ENCODE data around the gene TREM1.

Gene TREM1

GRCh38 chr6:41294214-41294872 lies 7.9 kb upstream of the TREM1 start:
- no peak for DNase-seq

DNA sequence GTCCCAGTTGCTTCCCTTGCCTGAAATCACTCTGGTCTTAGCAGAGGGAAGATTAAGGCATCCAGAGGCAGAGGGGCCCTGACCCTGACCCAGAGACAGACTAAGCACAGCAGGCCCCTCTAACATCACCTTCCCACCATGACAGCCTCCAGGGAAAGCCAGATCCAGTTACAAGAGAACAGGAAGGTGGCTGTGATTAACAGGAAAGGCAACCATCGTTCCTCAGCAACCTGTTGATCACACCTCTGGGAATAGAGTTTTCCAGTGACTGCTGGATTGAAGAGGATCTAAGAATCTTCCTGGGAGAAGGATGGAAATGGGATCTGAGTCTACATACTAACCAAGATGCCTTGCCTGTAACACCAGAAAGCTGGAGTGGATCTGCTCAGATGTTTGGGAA lies 5.2 kb upstream of the TREM1 start:
- DNase-seq = no peak

DNA sequence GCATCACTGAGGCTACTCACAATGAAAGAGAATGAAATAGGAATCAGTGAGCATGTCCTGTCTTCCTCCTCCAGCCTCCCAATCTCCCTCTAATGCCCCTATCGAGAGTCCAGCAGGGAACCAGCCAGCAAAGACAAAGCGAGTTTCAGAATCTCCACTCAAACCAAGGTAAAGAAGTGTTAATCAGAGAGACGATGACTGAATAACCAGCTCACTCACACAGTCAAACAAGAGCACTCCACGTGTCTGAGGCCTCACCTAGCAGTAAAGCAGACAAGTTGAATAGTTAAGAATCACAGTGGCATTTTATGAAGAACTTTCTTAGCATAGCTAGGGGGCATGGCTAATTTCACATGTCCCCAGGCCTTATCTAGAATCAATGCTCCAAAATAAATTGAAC lies 3.3 kb upstream of the TREM1 start:
- DNase-seq = no peak

DNA sequence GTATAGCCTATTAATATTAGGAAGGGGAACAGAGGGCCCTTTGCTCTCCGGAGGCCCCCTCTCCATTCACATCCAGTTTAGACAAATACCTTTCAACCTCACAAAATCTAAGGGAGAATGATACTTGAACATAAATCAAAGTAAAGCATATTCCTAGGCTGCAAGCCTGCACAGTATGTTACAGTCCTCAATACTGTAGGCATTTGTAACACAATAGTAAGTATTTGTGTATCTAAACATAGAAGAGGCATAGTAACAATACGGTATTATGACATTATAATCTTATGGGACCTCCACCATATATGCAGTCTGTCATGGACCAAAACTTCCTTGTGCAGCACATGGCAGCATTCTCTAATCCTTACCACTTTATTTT lies 2.3 kb upstream of the TREM1 start:
- no peak for DNase-seq

- no peak for DNase-seq
Measured at GRCh38 chr6:41288030-41288753, 1.7 kb upstream of the TREM1 start.

- no peak for DNase-seq
Measured at GRCh38 chr6:41284726-41285125, 1.8 kb downstream of the TREM1 start.

DNA sequence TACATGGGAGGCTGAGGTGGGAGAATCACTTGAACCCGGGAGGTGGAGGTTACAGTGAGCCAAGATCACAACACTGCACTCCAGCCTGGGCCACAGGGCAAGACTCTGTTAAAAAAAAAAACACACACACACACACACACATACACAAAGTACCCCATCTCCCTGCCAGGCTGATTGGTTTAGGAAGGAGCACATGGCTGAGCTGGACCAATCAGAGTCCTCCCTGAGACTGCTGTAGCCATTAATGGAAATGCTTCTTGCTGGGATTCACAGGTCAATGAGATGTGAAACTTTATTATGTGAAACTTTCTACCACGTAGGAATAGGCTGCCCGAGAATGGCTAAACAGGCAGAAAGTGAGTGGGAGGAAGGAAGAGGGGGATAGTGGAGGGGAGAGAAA lies 2.9 kb downstream of the TREM1 start:
- DNase-seq = no peak

GRCh38 chr6:41280381-41281057 lies 6.0 kb downstream of the TREM1 start:
- no peak for DNase-seq

DNA sequence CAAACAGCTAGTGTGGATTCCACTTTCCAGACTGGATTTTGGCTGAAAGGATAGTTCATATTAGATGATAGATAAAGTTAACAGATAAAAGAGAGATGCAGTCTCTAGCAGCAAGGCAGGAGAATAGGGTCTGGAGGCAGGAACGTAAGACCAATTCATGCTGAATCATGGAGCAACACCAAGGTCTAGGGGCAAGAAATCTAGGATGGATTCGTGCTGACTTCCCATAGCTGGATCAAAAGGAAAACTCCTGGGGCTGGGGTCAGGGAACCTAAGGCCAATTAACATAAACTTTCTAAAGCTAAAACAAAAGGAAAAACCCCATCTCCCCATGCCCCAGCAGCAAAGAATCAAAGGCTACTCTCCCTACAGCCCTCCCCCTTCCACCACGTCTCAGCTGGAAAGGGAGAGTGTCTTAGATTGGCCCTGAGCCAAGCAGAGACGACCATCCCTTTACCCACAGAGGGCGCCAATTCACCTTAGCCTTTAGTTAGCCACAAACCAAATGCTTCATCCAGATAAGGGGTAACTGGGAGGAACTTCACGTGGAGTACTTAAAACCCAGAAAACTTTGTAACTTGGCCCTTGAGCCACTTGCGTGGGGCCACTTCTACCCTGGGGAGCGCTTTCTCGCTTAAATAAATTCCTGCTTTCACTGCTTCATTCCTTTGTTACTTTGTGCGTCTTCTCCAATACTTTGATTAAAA lies 7.6 kb downstream of the TREM1 start:
- DNase-seq = peak; percentile 76

GRCh38 chr6:41277605-41278004 lies 8.9 kb downstream of the TREM1 start:
- DNase-seq = no peak

- no peak for DNase-seq
Measured at GRCh38 chr6:41275489-41275888, 11.0 kb downstream of the TREM1 start.

DNA sequence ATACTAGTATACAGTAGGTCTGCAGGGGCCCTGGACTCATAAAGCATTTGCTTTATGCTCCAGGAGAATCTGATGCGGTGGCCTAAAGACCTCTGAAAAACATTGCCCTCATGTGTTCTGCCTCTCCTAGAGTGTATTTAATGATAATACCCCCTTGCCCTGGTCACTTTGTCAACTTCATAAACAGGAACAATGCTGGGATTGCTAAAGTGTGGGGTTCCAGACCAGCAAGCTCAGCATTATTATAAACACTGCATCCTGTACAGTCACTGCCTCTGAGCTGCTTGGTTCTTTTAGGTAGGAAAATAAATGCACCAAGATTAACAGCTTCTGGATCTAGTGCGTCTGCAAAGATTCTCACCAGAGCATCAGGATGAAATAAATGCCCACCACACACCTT lies 12.2 kb downstream of the TREM1 start:
- no peak for DNase-seq

- no peak for DNase-seq
Measured at GRCh38 chr6:41273714-41274113, 12.8 kb downstream of the TREM1 start.

GRCh38 chr6:41272591-41273240 lies 13.8 kb downstream of the TREM1 start:
- no peak for DNase-seq

GRCh38 chr6:41271901-41272395 lies 14.5 kb downstream of the TREM1 start:
- DNase-seq = no peak

DNA sequence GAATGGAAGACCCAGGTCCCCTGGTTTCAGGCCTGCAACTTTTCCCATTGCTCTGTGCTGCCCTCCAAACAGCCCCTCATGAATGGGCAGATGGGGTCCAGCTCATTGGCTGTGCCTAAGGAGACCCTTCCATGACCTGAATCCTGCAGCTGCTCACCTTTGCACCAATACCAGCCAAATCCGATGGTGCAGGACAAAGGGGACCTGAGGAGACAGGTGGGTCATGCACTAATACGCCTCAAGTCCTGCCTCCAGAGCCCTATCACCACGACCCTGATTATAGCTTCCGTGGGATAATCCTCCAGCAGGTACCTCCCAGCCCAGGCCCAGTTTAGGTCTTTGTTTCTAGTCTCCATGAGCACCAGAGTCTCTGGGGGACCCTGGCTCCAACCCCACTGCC lies 16.8 kb downstream of the TREM1 start:
- no peak for DNase-seq

DNA sequence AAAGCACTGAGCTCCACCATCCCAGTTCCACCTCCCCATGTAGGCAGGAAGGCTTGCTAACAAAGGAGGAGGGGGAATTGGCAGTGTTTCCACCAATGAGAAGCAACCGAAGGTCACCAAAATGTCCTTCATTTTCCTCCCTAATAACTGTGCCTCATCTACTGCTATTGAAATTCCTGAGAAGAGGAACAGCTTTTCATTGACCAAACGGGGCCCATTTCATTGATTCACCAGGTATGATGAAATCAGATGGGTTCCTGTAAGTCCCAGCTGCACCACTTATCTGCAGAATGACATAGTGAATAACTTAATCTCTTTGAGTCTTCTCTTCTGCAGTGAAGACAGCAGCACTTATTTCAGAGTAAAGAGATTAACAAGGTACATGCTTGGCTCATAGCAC lies 17.3 kb downstream of the TREM1 start:
- no peak for DNase-seq

GRCh38 chr6:41268478-41268877 lies 18.0 kb downstream of the TREM1 start:
- no peak for DNase-seq

DNA sequence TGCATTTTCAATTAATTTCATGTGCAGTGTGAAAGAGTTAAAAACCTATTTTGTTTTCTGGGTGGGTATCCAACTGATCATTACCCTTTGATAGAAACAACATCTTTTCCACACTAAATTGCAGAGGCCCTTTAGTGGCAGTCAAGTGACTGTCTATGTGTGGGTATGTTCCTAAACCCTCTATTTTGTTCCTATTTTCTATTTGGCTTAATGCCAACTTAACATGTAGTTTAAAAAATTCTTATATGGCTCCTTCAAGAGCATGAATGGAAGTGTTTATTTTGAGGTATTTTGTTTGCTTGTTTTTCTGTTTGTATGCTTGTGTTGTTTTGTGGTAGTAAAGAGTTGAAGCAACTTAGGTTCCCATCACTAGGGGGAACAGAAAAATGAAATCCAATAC lies 19.9 kb downstream of the TREM1 start:
- no peak for DNase-seq

DNA sequence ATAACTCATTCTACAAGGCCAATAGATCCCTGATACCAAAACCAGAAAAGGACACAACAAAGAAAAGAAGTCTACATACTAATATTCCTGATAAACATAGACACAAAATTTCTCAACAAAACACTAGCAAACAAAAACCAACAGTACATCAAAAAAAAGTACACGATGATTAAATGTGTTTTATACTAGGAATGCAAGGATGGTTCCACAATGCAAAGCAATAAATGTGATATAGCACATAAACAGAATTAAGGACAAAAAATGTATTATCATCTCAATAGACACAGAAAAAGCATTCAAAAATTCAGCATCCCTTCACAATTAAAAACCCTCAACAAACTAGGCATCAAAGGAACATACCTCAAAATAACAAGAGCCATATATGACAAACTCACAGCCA lies 23.2 kb downstream of the TREM1 start:
- no peak for DNase-seq

DNA sequence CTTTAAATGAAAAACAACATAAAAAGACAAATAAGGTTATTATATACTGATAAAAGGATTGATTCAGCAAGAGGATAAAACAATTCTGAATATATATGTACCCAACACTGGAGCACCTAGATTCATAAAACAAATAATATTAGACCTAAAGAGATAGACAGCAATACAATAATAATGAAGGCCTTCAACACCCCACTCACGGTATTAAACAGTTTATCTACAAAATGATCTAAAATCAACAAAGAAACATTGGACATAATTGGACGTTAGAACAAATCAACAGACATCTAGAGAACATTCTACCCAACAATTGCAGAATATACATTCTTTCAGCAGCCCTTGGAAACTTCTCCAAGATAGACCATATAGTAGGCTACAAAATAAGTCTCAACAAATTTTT lies 24.1 kb downstream of the TREM1 start:
- no peak for DNase-seq

DNA sequence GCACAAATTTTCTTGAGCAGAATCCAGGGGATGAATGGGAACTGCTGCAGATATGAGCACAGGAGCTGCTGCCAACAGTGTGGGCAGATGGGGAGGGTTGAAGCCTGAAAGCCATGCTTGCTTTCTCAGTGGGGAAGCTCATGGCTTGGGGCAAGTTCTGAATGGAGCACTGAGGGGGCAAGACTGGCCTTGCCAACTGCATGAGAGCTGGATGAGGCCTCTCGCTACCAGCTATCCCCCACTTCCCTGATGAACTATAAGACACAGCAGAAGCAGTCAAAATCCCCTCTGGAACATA lies 28.3 kb downstream of the TREM1 start:
- no peak for DNase-seq
